GM12892 (cell line): Measurements from ENCODE around the gene ZSCAN4. TPM values are rescaled to one million over a fixed set of nuclear protein-coding genes. Genes with fewer than 3 reads are reported as not detected.

Experiments used
- DNase-seq: peaks from one replicate; pipeline ENCODE4 v3.0.0; 2011; ENCODE audit not compliant: insufficient read length
- FAIRE-seq: peaks from 2 replicates; lab custom pipeline; 2011; peaks lifted over from hg19 to GRCh38; lab: Jason Lieb, UNC
- POLR2A ChIP-seq: IDR thresholded peaks from 2 replicates; pipeline ENCODE4 v1.6.1; 2011; ENCODE audit warnings: low read depth, low read length, control low read depth
- POLR2AphosphoS5 ChIP-seq: IDR thresholded peaks from 2 replicates; pipeline ENCODE4 v1.6.1; 2011; ENCODE audit warnings: low read depth, low read length, control low read depth
- TAF1 ChIP-seq: IDR thresholded peaks from 2 replicates; pipeline ENCODE4 v1.6.1; 2011; ENCODE audit warnings: low read depth, mild to moderate bottlenecking, control low read depth, low read length, borderline replicate concordance
- polyA plus RNA-seq: library from polyadenylated mRNA; unstranded; fragments of >200 nt; gene quantifications from one replicate; pipeline ENCODE4 v1.2.1, GENCODE V29; 2012; ENCODE audit warnings: missing spikeins, inconsistent platforms; ENCODE audit not compliant: missing spikeins

The ZSCAN4 gene
- not detected for polyA plus RNA-seq

GRCh38 chr19:57668635-57669034, at the start of gene ZSCAN4:
Gene ZSCAN4, plus strand, starts transcription at chr19:57668935. Its CDS starts 7,211 bp downstream, at chr19:57676146.
- TF ChIP-seq POLR2A, result no peak
- no peak for TF ChIP-seq TAF1
- no peak for TF ChIP-seq POLR2AphosphoS5
- DNase-seq (no peak), FAIRE-seq (no peak)

- no peak for FAIRE-seq
- TF ChIP-seq POLR2AphosphoS5 (no peak; the same call in 1 of the 2 replicates), POLR2A (no peak), TAF1 (no peak)
- no peak for DNase-seq
These were observed 47.9 kb upstream of the ZSCAN4 start for GRCh38 chr19:57620673-57621348.

- DNase-seq (no peak), FAIRE-seq (no peak)
- no peak for TF ChIP-seq POLR2A
- no peak for TF ChIP-seq TAF1
- TF ChIP-seq POLR2AphosphoS5, result no peak
These were observed 45.6 kb upstream of the ZSCAN4 start for GRCh38 chr19:57623091-57623490.

- FAIRE-seq, result peak; percentile 94
- no peak for TF ChIP-seq TAF1
- peak; percentile 79; the same call in 1 of the 2 replicates for TF ChIP-seq POLR2A
- TF ChIP-seq POLR2AphosphoS5, result peak; percentile 59; the same call in 1 of the 2 replicates
- DNase-seq, result peak; percentile 81
These were observed 35.5 kb upstream of the ZSCAN4 start, which contains the start of gene ZNF211 for GRCh38 chr19:57632987-57633831. Gene ZNF211, plus strand, starts transcription at chr19:57633168. Its CDS starts 179 bp downstream, at chr19:57633347.

GRCh38 chr19:57633832-57634131, 35.0 kb upstream of the ZSCAN4 start:
- FAIRE-seq (no peak), DNase-seq (no peak)
- no peak for TF ChIP-seq TAF1
- TF ChIP-seq POLR2AphosphoS5, result no peak
- TF ChIP-seq POLR2A, result no peak

GRCh38 chr19:57637379-57637778, 31.4 kb upstream of the ZSCAN4 start:
- no peak for DNase-seq
- FAIRE-seq, result peak; percentile 51
- TF ChIP-seq POLR2A (no peak), POLR2AphosphoS5 (no peak), TAF1 (no peak)

- DNase-seq (no peak), FAIRE-seq (no peak)
- no peak for TF ChIP-seq POLR2AphosphoS5
- no peak for TF ChIP-seq POLR2A
- TF ChIP-seq TAF1, result no peak
These were observed 27.0 kb upstream of the ZSCAN4 start for GRCh38 chr19:57641715-57642234.

- no peak for TF ChIP-seq POLR2A
- no peak for TF ChIP-seq TAF1
- no peak for TF ChIP-seq POLR2AphosphoS5
- no peak for FAIRE-seq
- no peak for DNase-seq
These were observed 26.2 kb upstream of the ZSCAN4 start for GRCh38 chr19:57642396-57643046.

GRCh38 chr19:57643734-57644133, 25.0 kb upstream of the ZSCAN4 start:
- TF ChIP-seq POLR2AphosphoS5 (no peak), TAF1 (no peak), POLR2A (no peak)
- DNase-seq (no peak), FAIRE-seq (no peak)

- no peak for FAIRE-seq
- TF ChIP-seq POLR2A, result no peak
- no peak for TF ChIP-seq TAF1
- TF ChIP-seq POLR2AphosphoS5, result no peak
- no peak for DNase-seq
These were observed 20.3 kb upstream of the ZSCAN4 start for GRCh38 chr19:57648331-57649003.
